ENCODE results near the gene ATP5ME.

The ATP5ME gene

GRCh38 chr4:632196-632790, 41.8 kb downstream of the ATP5ME start:
- no peak for DNase-seq

GRCh38 chr4:630656-631055, 43.4 kb downstream of the ATP5ME start:
- no peak for DNase-seq

- no peak for DNase-seq
Observed at GRCh38 chr4:629915-630641, 44.0 kb downstream of the ATP5ME start.

- DNase-seq, result no peak
Observed at GRCh38 chr4:629636-629914, 44.5 kb downstream of the ATP5ME start.

- no peak for DNase-seq
Observed at GRCh38 chr4:628821-629635, 45.0 kb downstream of the ATP5ME start.

GRCh38 chr4:628311-628741, 45.8 kb downstream of the ATP5ME start:
- DNase-seq, result no peak

GRCh38 chr4:627347-628125, 46.5 kb downstream of the ATP5ME start:
- DNase-seq, result no peak

GRCh38 chr4:626201-627091, 47.6 kb downstream of the ATP5ME start:
- DNase-seq, result no peak

- no peak for DNase-seq
Observed at GRCh38 chr4:625631-626161, 48.4 kb downstream of the ATP5ME start.

- no peak for DNase-seq
Observed at GRCh38 chr4:624705-625590, 49.1 kb downstream of the ATP5ME start, which contains the start of gene PDE6B. TSS of gene PDE6B (plus strand) at chr4:625573. CDS start at chr4:625627, 54 bp downstream.

GRCh38 chr4:623914-624566, 50.0 kb downstream of the ATP5ME start:
- DNase-seq, result no peak

- no peak for DNase-seq
Observed at GRCh38 chr4:622996-623913, 50.8 kb downstream of the ATP5ME start.
